ENCODE measurements around the gene KLF3. TPM values are rescaled to one million over a fixed set of nuclear protein-coding genes. Genes with fewer than 3 reads are reported as not detected.

Gene KLF3
- total and polyA plus RNA-seq, 2 of the 4 experiments (the other 2 are of a cell fraction) = 8.2 to 12.6 TPM

GRCh38 chr4:38671592-38671940 is 7.6 kb downstream of the KLF3 start:
- Histone ChIP-seq H3K23ac (ENCODE audit: low read depth, low read length) (peak overlapping the region; percentile 28; the same call in 1 of the 2 replicates), H2AK9ac (replicated peaks; ENCODE audit: low read depth, low read length, poor library complexity) (no peak overlapping the region), H3K27me3 (ENCODE audit: control insufficient read depth, insufficient read depth, low read length) (no peaks in the 10 kb centered on the region), H3K9me3 (ENCODE audit: control insufficient read depth, insufficient read depth, low read length) (no peaks in the 10 kb centered on the region), H2BK5ac (ENCODE audit: low read depth, low read length, poor library complexity, severe bottlenecking) (no peak overlapping the region), H4K20me1 (ENCODE audit: insufficient read depth, low read length) (peaks cover 73% of the 10 kb centered on the region), H2AFZ (replicated peaks; ENCODE audit: low read length, poor library complexity) (no peak overlapping the region), H3K79me1 (ENCODE audit: low read depth in 1 of 2, low read length in 2 of 2) (peaks cover 30 to 63% of the 10 kb centered on the region in 2 experiments), H3K14ac (replicated peaks; ENCODE audit: low read depth, low read length) (0 out of 2 replicates have a peak overlapping the region, but pooled peaks have one; percentile 13), H3K9ac (ENCODE audit: low read depth, low read length) (no peak overlapping the region), H3K4ac (ENCODE audit: low read depth, low read length) (peak overlapping the region; percentile 16; the same call in 1 of the 2 replicates), H3K36me3 (ENCODE audit: control insufficient read depth, insufficient read depth, low read length) (no peaks in the 10 kb centered on the region; the same call in 1 of the 2 replicates), H3K27ac (ENCODE audit: insufficient read depth, low read length) (no peak overlapping the region), H3K4me3 (ENCODE audit: insufficient read depth, low read depth, low read length) (no peak overlapping the region), H3K9me1 (ENCODE audit: insufficient read depth, low read length) (peaks cover 28% of the 10 kb centered on the region), H2AK5ac (ENCODE audit: low read depth, low read length) (peak overlapping the region; percentile 15; the same call in 1 of the 2 replicates), H3K56ac (ENCODE audit: extremely low read depth, insufficient read depth, low read length) (no peak overlapping the region), H4K8ac (ENCODE audit: low read depth in 2 of 2, low read length in 2 of 2) (peak overlapping the region in 1 of 2 experiments; percentile 4; a peak in 1 of 4 replicates), H3K18ac (ENCODE audit: low read depth, low read length) (no peak overlapping the region), H2BK120ac (ENCODE audit: low read depth, low read length) (no peak overlapping the region), H2BK15ac (ENCODE audit: low read depth, low read length) (no peak overlapping the region), H4K5ac (ENCODE audit: low read depth, low read length) (no peak overlapping the region), H3K4me1 (ENCODE audit: control insufficient read depth, insufficient read depth, low read length) (peaks cover 39% of the 10 kb centered on the region), H3K4me2 (ENCODE audit: low read depth, low read length) (no peak overlapping the region), H4K91ac (ENCODE audit: insufficient read depth, low read depth, low read length) (no peak overlapping the region), H2BK20ac (ENCODE audit: low read depth, low read length) (no peak overlapping the region)
- TF ChIP-seq CTCF (conservative IDR thresholded peaks at IDR 0.05; ENCODE audit: low read depth, low read length) (no peak), NFE2L2 (IDR thresholded peaks at IDR 0.05; ENCODE audit: low read depth, low read length) (no peak), ELK1 (IDR thresholded peaks at IDR 0.05; ENCODE audit: borderline replicate concordance, low read depth, low read length) (no peak), USF2 (IDR thresholded peaks at IDR 0.05; ENCODE audit: low read depth, low read length) (no peak), MXI1 (IDR thresholded peaks at IDR 0.05; ENCODE audit: borderline replicate concordance, low read depth, low read length) (no peak), CHD1 (IDR thresholded peaks at IDR 0.05; ENCODE audit: low read depth, low read length) (no peak), MAZ (IDR thresholded peaks at IDR 0.05; ENCODE audit: borderline replicate concordance, low read depth, low read length) (no peak), RAD21 (IDR thresholded peaks at IDR 0.05; ENCODE audit: low read length) (no peak), RCOR1 (IDR thresholded peaks at IDR 0.05; ENCODE audit: insufficient replicate concordance, low read length) (no peak), BHLHE40 (IDR thresholded peaks at IDR 0.05; ENCODE audit: low read depth, low read length) (no peak), FOS (IDR thresholded peaks at IDR 0.05; ENCODE audit: low read depth, low read length) (no peak), MAFK (IDR thresholded peaks at IDR 0.05; ENCODE audit: low read depth, low read length) (no peak), SMC3 (IDR thresholded peaks at IDR 0.05; ENCODE audit: low read depth, low read length) (no peak), POLR2A (IDR thresholded peaks at IDR 0.05; ENCODE audit: low read depth, low read length) (no peak), CEBPB (IDR thresholded peaks at IDR 0.05; ENCODE audit: low read depth, low read length) (no peak), RFX5 (IDR thresholded peaks at IDR 0.05; ENCODE audit: low read depth, low read length) (no peak)
- 80% methylated on average over 1 of the region's 5 CpGs; no CpG with 5 or more reads in 1 of the 2 experiments for WGBS, 2 experiments (ENCODE audit: extremely low coverage in 2 of 2, insufficient read length in 1 of 2)
- ChIA-PET CTCF (no interaction called here), POLR2A (ENCODE audit: unreplicated experiment) (no interaction called here)
- dilution Hi-C loops (cut with HindIII; ENCODE audit: low sequenced_read_pairs, unreplicated experiment) = no loop called here
- no TSS peak for BruUV-seq (replicated peaks)
- in situ Hi-C loops (cut with MboI; ENCODE audit: low sequenced_read_pairs) = loop anchor here (5.0 kb wide), 3 partner anchors 354 to 594 kb away; no protein-coding TSS in a partner anchor
- intact Hi-C loops (cut with micrococcal nuclease) = no loop called here
- DNase-seq (no peak), ATAC-seq (ENCODE audit: low read depth) (no peak)
